H9 (cell line): ENCODE measurements around the gene AMDHD2. TPM values are rescaled to one million over a fixed set of nuclear protein-coding genes. Genes with fewer than 3 reads are reported as not detected.
A peak's percentile ranks its signal among the peaks of the same experiment; 100 is the strongest.

ENCODE experiments used
- DNase-seq: peaks from one replicate; pipeline ENCODE4 v3.0.0-alpha.2; 2017
- H2AFZ ChIP-seq: one replicate; pipeline ENCODE4 v1.6.1; 2013; ENCODE audit warnings: mild to moderate bottlenecking, low read length, control low read depth, moderate library complexity
- H2AK5ac ChIP-seq: 2 replicates; pipeline ENCODE4 v1.6.1; 2013; ENCODE audit warnings: low read length, control low read depth, mixed read lengths; ENCODE audit not compliant: insufficient read length
- H2BK120ac ChIP-seq: one replicate; pipeline ENCODE4 v1.6.1; 2013; ENCODE audit warnings: low read depth, mild to moderate bottlenecking, low read length, control low read depth, inconsistent platforms; ENCODE audit not compliant: poor library complexity, severe bottlenecking
- H2BK12ac ChIP-seq: 2 replicates; pipeline ENCODE4 v1.6.1; 2013; ENCODE audit warnings: low read length, control low read depth, mixed read lengths, low read depth; ENCODE audit not compliant: insufficient read length
- H2BK15ac ChIP-seq: 2 replicates; pipeline ENCODE4 v1.6.1; 2013; ENCODE audit warnings: low read depth, low read length, control low read depth
- H2BK20ac ChIP-seq: one replicate; pipeline ENCODE4 v1.6.1; 2013; ENCODE audit warnings: low read depth, mild to moderate bottlenecking, low read length, control low read depth, inconsistent platforms; ENCODE audit not compliant: poor library complexity, severe bottlenecking
- H2BK5ac ChIP-seq: 2 replicates; pipeline ENCODE4 v1.6.1; 2013; ENCODE audit warnings: low read length, control low read depth, mixed read lengths; ENCODE audit not compliant: insufficient read length
- H3K14ac ChIP-seq: 2 replicates; pipeline ENCODE4 v1.6.1; 2013; ENCODE audit warnings: low read length, control low read depth; ENCODE audit not compliant: insufficient read depth
- H3K18ac ChIP-seq: 2 replicates; pipeline ENCODE4 v1.6.1; 2013; ENCODE audit warnings: low read depth, mild to moderate bottlenecking, mixed read lengths, low read length, control low read depth; ENCODE audit not compliant: insufficient read length
- H3K23ac ChIP-seq: 2 replicates; pipeline ENCODE4 v1.6.1; 2013; ENCODE audit warnings: low read length, control low read depth, mixed read lengths, low read depth; ENCODE audit not compliant: insufficient read length
- H3K23me2 ChIP-seq: 2 replicates; pipeline ENCODE4 v1.6.1; 2013; ENCODE audit warnings: low read depth, mild to moderate bottlenecking, mixed read lengths, low read length, control low read depth; ENCODE audit not compliant: insufficient read length, poor library complexity, severe bottlenecking
- H3K27ac ChIP-seq: 2 replicates; pipeline ENCODE4 v1.5.1; 2013; ENCODE audit warnings: low read length, control low read depth, mixed read lengths, low read depth; ENCODE audit not compliant: insufficient read length
- H3K27me3 ChIP-seq: 2 replicates; pipeline ENCODE4 v1.6.1; 2013; ENCODE audit warnings: low read length, control low read depth, inconsistent platforms; ENCODE audit not compliant: insufficient read depth
- H3K4ac ChIP-seq: 2 replicates; pipeline ENCODE4 v1.6.1; 2013; ENCODE audit warnings: low read depth, mild to moderate bottlenecking, control low read depth, inconsistent platforms, low read length, moderate library complexity
- H3K4me1 ChIP-seq: 2 replicates; pipeline ENCODE4 v1.6.1; 2013; ENCODE audit warnings: low read length, control low read depth, inconsistent platforms; ENCODE audit not compliant: insufficient read depth
- H3K4me2 ChIP-seq: 2 replicates; pipeline ENCODE4 v1.6.1; 2013; ENCODE audit warnings: low read length, control low read depth, mixed read lengths; ENCODE audit not compliant: insufficient read length, insufficient read depth
- H3K56ac ChIP-seq: 2 replicates; pipeline ENCODE4 v1.6.1; 2013; ENCODE audit warnings: low read depth, mild to moderate bottlenecking, mixed read lengths, low read length, control low read depth; ENCODE audit not compliant: insufficient read length
- H3K79me1 ChIP-seq: 2 replicates; pipeline ENCODE4 v1.6.1; 2013; ENCODE audit warnings: low read depth, mild to moderate bottlenecking, moderate library complexity, low read length, control low read depth, inconsistent platforms; ENCODE audit not compliant: insufficient read depth, poor library complexity, severe bottlenecking
- H3K79me2 ChIP-seq: 2 replicates; pipeline ENCODE4 v1.6.1; 2013; ENCODE audit warnings: low read length, control low read depth, inconsistent platforms; ENCODE audit not compliant: insufficient read depth
- H3K9ac ChIP-seq: 2 replicates; pipeline ENCODE4 v1.6.1; 2013; ENCODE audit warnings: low read length, control low read depth, mixed read lengths; ENCODE audit not compliant: insufficient read length; ENCODE audit errors: extremely low read depth
- H3K9me3 ChIP-seq: one replicate; pipeline ENCODE4 v1.6.1; 2013; ENCODE audit warnings: low read depth, low read length, inconsistent platforms; ENCODE audit not compliant: control insufficient read depth
- H3T11ph ChIP-seq: one replicate; pipeline ENCODE4 v1.6.1; 2013; ENCODE audit warnings: mild to moderate bottlenecking, low read length, control low read depth, inconsistent platforms
- H4K20me1 ChIP-seq: one replicate; pipeline ENCODE4 v1.6.1; 2013; ENCODE audit not compliant: control insufficient read depth, insufficient read length, insufficient read depth
- H4K5ac ChIP-seq: 2 replicates; pipeline ENCODE4 v1.6.1; 2013; ENCODE audit warnings: low read depth, mild to moderate bottlenecking, mixed read lengths, low read length, control low read depth; ENCODE audit not compliant: insufficient read length
- H4K8ac ChIP-seq: replicated peaks from 2 replicates; pipeline ENCODE4 v1.6.1; 2013; ENCODE audit warnings: low read length, control low read depth, mixed read lengths, low read depth; ENCODE audit not compliant: insufficient read length
- H4K91ac ChIP-seq: 2 replicates; pipeline ENCODE4 v1.6.1; 2013; ENCODE audit warnings: low read depth, mild to moderate bottlenecking, moderate library complexity, mixed read lengths, low read length, control low read depth; ENCODE audit not compliant: insufficient read length
- H3K27ac Mint-ChIP-seq, 3 experiments: 2 replicates in 2 of 3; 3 replicates in 1 of 3; pipeline ENCODE4 v1.8.0; 2020 to 2021; ENCODE audit warnings: mixed read lengths in 3 of 3, mild to moderate bottlenecking in 1 of 3, moderate library complexity in 1 of 3
- H3K27me3 Mint-ChIP-seq: 2 replicates; pipeline ENCODE4 v1.8.0; 2021; ENCODE audit warnings: low read depth, mild to moderate bottlenecking, moderate library complexity, mixed read lengths
- H3K36me3 Mint-ChIP-seq, 3 experiments: 2 replicates in 2 of 3; 3 replicates in 1 of 3; pipeline ENCODE4 v1.8.0; 2020 to 2021; ENCODE audit warnings: low read depth in 3 of 3, mixed read lengths in 3 of 3; ENCODE audit not compliant: insufficient read depth in 1 of 3
- H3K4me1 Mint-ChIP-seq, 2 experiments: 2 replicates each; pipeline ENCODE4 v1.8.0; 2020; ENCODE audit warnings: mixed read lengths in 2 of 2
- H3K4me3 Mint-ChIP-seq, 2 experiments: 2 replicates in 1 of 2; 3 replicates in 1 of 2; pipeline ENCODE4 v1.8.0; 2020 to 2021; ENCODE audit warnings: mild to moderate bottlenecking in 2 of 2, mixed read lengths in 2 of 2, moderate library complexity in 1 of 2
- H3K9me3 Mint-ChIP-seq, 2 experiments: 2 replicates in 1 of 2; 3 replicates in 1 of 2; pipeline ENCODE4 v1.8.0; 2020; ENCODE audit warnings: mild to moderate bottlenecking in 2 of 2, mixed read lengths in 2 of 2, moderate library complexity in 1 of 2
- CTCF ChIP-seq: fragments of 200-600 bp; sonication (generic); conservative IDR thresholded peaks from 3 replicates; pipeline ENCODE4 v1.8.0; 2021; ENCODE audit warnings: antibody characterized with exemption, mild to moderate bottlenecking
- WGBS: extraction: QIAGEN DNeasy Blood & Tissue Kit; methylation state at CpG from one replicate; pipeline ENCODE4 v1.1.7; 2013; ENCODE audit warnings: missing lambda C conversion rate, low lambda C conversion rate, mixed read lengths; ENCODE audit not compliant: insufficient read length; ENCODE audit errors: extremely low coverage; 5-methylcytosine and 5-hydroxymethylcytosine counted together
- total RNA-seq: library from RNA; stranded (reverse); gene quantifications from 2 replicates; pipeline ENCODE4 v1.2.1, GENCODE V29; 2021

The AMDHD2 gene
- total RNA-seq, 1 experiment from 2014 or later = 61.5 TPM

- Histone ChIP-seq H4K91ac (no peak overlapping the region), H3K14ac (peak overlapping the region; percentile 47; the same call in 1 of the 2 replicates), H3K4me2 (peak overlapping the region; percentile 78), H2AK5ac (no peak overlapping the region), H2BK5ac (no peak overlapping the region), H2BK20ac (no peak overlapping the region), H3K27ac (no peak overlapping the region), H2BK120ac (no peak overlapping the region), H3K79me1 (no peaks in the 10 kb centered on the region), H2AFZ (no peak overlapping the region), H3K56ac (no peak overlapping the region), H3K23ac (no peak overlapping the region), H4K8ac (no peak overlapping the region), H3K23me2 (peaks cover 10% of the 10 kb centered on the region), H3K9ac (peak overlapping the region; percentile 33), H3K4ac (no peak overlapping the region), H3K27me3 (no peaks in the 10 kb centered on the region), H3K18ac (peak overlapping the region; percentile 88), H3K4me1 (no peaks in the 10 kb centered on the region), H4K20me1 (no peaks in the 10 kb centered on the region), H2BK15ac (no peak overlapping the region), H2BK12ac (no peak overlapping the region), H3T11ph (no peak overlapping the region), H3K9me3 (no peaks in the 10 kb centered on the region), H3K79me2 (no peaks in the 10 kb centered on the region), H4K5ac (no peak overlapping the region)
- H3K4me1 Mint-ChIP-seq = peaks cover 4 to 11% of the 10 kb centered on the region in 2 experiments
- peak; percentile 98 for DNase-seq
- peaks cover 4% of the 10 kb centered on the region; the same call in 1 of the 2 replicates for H3K27me3 Mint-ChIP-seq
- H3K4me3 Mint-ChIP-seq = peak overlapping the region; percentile 79 to 98
- peaks cover 0 to 15% (median 2%) of the 10 kb centered on the region in 3 experiments; a peak in 3 of 7 replicates for H3K36me3 Mint-ChIP-seq
- H3K9me3 Mint-ChIP-seq = peaks cover 0 to 2% of the 10 kb centered on the region in 2 experiments; a peak in 1 of 5 replicates
- no CpG with 5 or more reads among the region's 84 CpGs for WGBS
- no peak for TF ChIP-seq CTCF
- peak overlapping the region; percentile 40 to 90 (median 77); a peak in 5 of 7 replicates for H3K27ac Mint-ChIP-seq
Observed at GRCh38 chr16:2531696-2532493, 11.7 kb downstream of the AMDHD2 start.
